ENCODE measurements around the gene NRP1. TPM values are rescaled to one million over a fixed set of nuclear protein-coding genes. Genes with fewer than 3 reads are reported as not detected.

NRP1 gene
- total and polyA plus RNA-seq, 4 donors = 18.5 to 188 (median 71.7) TPM

- H3K4me1 ChIP-seq (ENCODE audit: control insufficient read depth in 5 of 5, insufficient read depth in 5 of 5, low read length in 5 of 5) = peaks cover 6 to 57% (median 9%) of the 10 kb centered on the region in 5 donors
- WGBS, 2 donors = 48 to 65% methylated on average over 5 of the region's 5 CpGs
- H3K27ac ChIP-seq (ENCODE audit: low read depth in 1 of 2, low read length in 1 of 2) = peak overlapping the region in 1 of 2 donors; percentile 45
- no peaks in the 10 kb centered on the region for H3K27me3 ChIP-seq (ENCODE audit: control insufficient read depth in 3 of 3, insufficient read depth in 3 of 3, low read length in 2 of 3)
- no peak overlapping the region for H3K9ac ChIP-seq (ENCODE audit: insufficient read depth in 1 of 2, low read length in 2 of 2)
- H3K36me3 ChIP-seq (ENCODE audit: control insufficient read depth in 4 of 4, insufficient read depth in 4 of 4, low read length in 4 of 4) = peaks cover under 1 to 12% (median 5%) of the 10 kb centered on the region in 4 donors
- no peak for ATAC-seq (ENCODE audit: insufficient read depth, low FRiP score)
- H3K9me3 ChIP-seq (ENCODE audit: control insufficient read depth in 4 of 4, insufficient read depth in 3 of 4, low read length in 3 of 4) = no peaks in the 10 kb centered on the region
- TF ChIP-seq CTCF (IDR thresholded peaks at IDR 0.05; ENCODE audit: control extremely low read depth, extremely low read depth) = no peak
- no peak overlapping the region for H3K4me3 ChIP-seq
- peak; percentile 59 to 82 (median 72) for DNase-seq
Observed at GRCh38 chr10:33306126-33306525, 28.3 kb downstream of the NRP1 start.

- WGBS, 2 donors = 83 to 88% methylated on average over 6 of the region's 6 CpGs
- peak overlapping the region in 1 of 2 donors; percentile 66 for H3K27ac ChIP-seq (ENCODE audit: low read depth in 1 of 2, low read length in 1 of 2)
Observed at GRCh38 chr10:33304423-33305225, 29.8 kb downstream of the NRP1 start.

GRCh38 chr10:33303988-33304387, 30.5 kb downstream of the NRP1 start:
- ATAC-seq (ENCODE audit: insufficient read depth, low FRiP score) = no peak
- peaks cover 8 to 65% (median 16%) of the 10 kb centered on the region in 5 donors for H3K4me1 ChIP-seq (ENCODE audit: control insufficient read depth in 5 of 5, insufficient read depth in 5 of 5, low read length in 5 of 5)
- DNase-seq = no peak
- H3K4me3 ChIP-seq = no peak overlapping the region
- peaks cover 2 to 12% (median 3%) of the 10 kb centered on the region in 4 donors for H3K36me3 ChIP-seq (ENCODE audit: control insufficient read depth in 4 of 4, insufficient read depth in 4 of 4, low read length in 4 of 4)
- H3K9ac ChIP-seq (ENCODE audit: insufficient read depth in 1 of 2, low read length in 2 of 2) = no peak overlapping the region
- H3K27me3 ChIP-seq (ENCODE audit: control insufficient read depth in 3 of 3, insufficient read depth in 3 of 3, low read length in 2 of 3) = no peaks in the 10 kb centered on the region
- TF ChIP-seq CTCF (IDR thresholded peaks at IDR 0.05; ENCODE audit: control extremely low read depth, extremely low read depth) = no peak
- 64 to 71% methylated on average over 3 of the region's 3 CpGs for WGBS, 2 donors
- H3K27ac ChIP-seq (ENCODE audit: low read depth in 1 of 2, low read length in 1 of 2) = peak overlapping the region in 1 of 2 donors; percentile 66
- no peaks in the 10 kb centered on the region for H3K9me3 ChIP-seq (ENCODE audit: control insufficient read depth in 4 of 4, insufficient read depth in 3 of 4, low read length in 3 of 4)

More at GRCh38 chr10:33304423-33305225, 29.8 kb downstream of the NRP1 start:
- Histone ChIP-seq H3K4me1 (ENCODE audit: control insufficient read depth in 5 of 5, insufficient read depth in 5 of 5, low read length in 5 of 5) (peaks cover 8 to 61% (median 15%) of the 10 kb centered on the region in 5 donors), H3K36me3 (ENCODE audit: control insufficient read depth in 4 of 4, insufficient read depth in 4 of 4, low read length in 4 of 4) (peaks cover 2 to 16% (median 3%) of the 10 kb centered on the region in 4 donors), H3K9ac (ENCODE audit: insufficient read depth in 1 of 2, low read length in 2 of 2) (no peak overlapping the region), H3K4me3 (no peak overlapping the region), H3K9me3 (ENCODE audit: control insufficient read depth in 4 of 4, insufficient read depth in 3 of 4, low read length in 3 of 4) (no peaks in the 10 kb centered on the region), H3K27me3 (ENCODE audit: control insufficient read depth in 3 of 3, insufficient read depth in 3 of 3, low read length in 2 of 3) (no peaks in the 10 kb centered on the region)
- no peak for TF ChIP-seq CTCF (IDR thresholded peaks at IDR 0.05; ENCODE audit: control extremely low read depth, extremely low read depth)
- DNase-seq (no peak), ATAC-seq (ENCODE audit: insufficient read depth, low FRiP score) (no peak)

Measured in lung (tissue), 12 donors.